IMR-90 (cell line): ENCODE measurements around the gene PITPNM3. TPM values are rescaled to one million over a fixed set of nuclear protein-coding genes. Genes with fewer than 3 reads are reported as not detected.

Experiments
- ATAC-seq: fragments of 200-7000 bp; cut with Tn5 transposase; 2 replicates; pipeline ENCODE4 v1.9.1; 2020; ENCODE audit warnings: low read depth, mild to moderate bottlenecking, moderate library complexity
- BruUV-seq: library from RNA; stranded (reverse); fragments of 400-500 nt; replicated peaks from 2 replicates; lab custom pipeline; 2021; lab: Mats Ljungman, UMichigan
- CTCF ChIA-PET: fragments of 300-600 bp; formaldehyde crosslinking; extraction: SDS; loops from one replicate; lab custom pipeline; 2021; ENCODE audit warnings: antibody characterized with exemption; lab: Yijun Ruan, JAX
- POLR2A ChIA-PET: fragments of 300-600 bp; sonication (Branson Sonifier 250); formaldehyde crosslinking; loops from one replicate; lab custom pipeline; 2022; ENCODE audit warnings: antibody characterized with exemption; ENCODE audit not compliant: unreplicated experiment; lab: Charles Lee
- DNase-seq: peaks from one replicate; pipeline ENCODE4 v3.0.0; 2013
- H2AFZ ChIP-seq: replicated peaks from 2 replicates; pipeline ENCODE3; 2013; ENCODE audit warnings: low read length, mild to moderate bottlenecking; ENCODE audit not compliant: poor library complexity
- H2AK5ac ChIP-seq: 2 replicates; pipeline ENCODE4 v1.6.1; 2013; ENCODE audit warnings: low read depth, low read length, inconsistent platforms
- H2AK9ac ChIP-seq: replicated peaks from 2 replicates; pipeline ENCODE3; 2013; ENCODE audit warnings: mild to moderate bottlenecking, low read depth, low read length, moderate library complexity; ENCODE audit not compliant: poor library complexity
- H2BK120ac ChIP-seq: 2 replicates; pipeline ENCODE4 v1.6.1; 2013; ENCODE audit warnings: low read depth, low read length, inconsistent platforms
- H2BK15ac ChIP-seq: 3 replicates; pipeline ENCODE4 v1.6.1; 2013; ENCODE audit warnings: low read depth, low read length, inconsistent platforms
- H2BK20ac ChIP-seq: 2 replicates; pipeline ENCODE4 v1.6.1; 2013; ENCODE audit warnings: low read depth, mild to moderate bottlenecking, inconsistent platforms, low read length, moderate library complexity
- H2BK5ac ChIP-seq: 2 replicates; pipeline ENCODE4 v1.6.1; 2013; ENCODE audit warnings: mild to moderate bottlenecking, low read depth, low read length, inconsistent platforms; ENCODE audit not compliant: poor library complexity, severe bottlenecking
- H3K14ac ChIP-seq: replicated peaks from 2 replicates; pipeline ENCODE4 v1.6.1; 2013; ENCODE audit warnings: low read depth, low read length, inconsistent platforms
- H3K18ac ChIP-seq: 2 replicates; pipeline ENCODE4 v1.6.1; 2013; ENCODE audit warnings: low read depth, low read length, control low read depth
- H3K23ac ChIP-seq: 2 replicates; pipeline ENCODE4 v1.6.1; 2013; ENCODE audit warnings: low read depth, low read length, inconsistent platforms
- H3K27ac ChIP-seq: 2 replicates; pipeline ENCODE4 v1.5.1; 2013; ENCODE audit warnings: mild to moderate bottlenecking, control low read depth, low read length; ENCODE audit not compliant: insufficient read depth
- H3K27me3 ChIP-seq: 2 replicates; pipeline ENCODE4 v1.6.1; 2013; ENCODE audit warnings: low read length; ENCODE audit not compliant: control insufficient read depth, insufficient read depth
- H3K36me3 ChIP-seq: 2 replicates; pipeline ENCODE4 v1.6.1; 2013; ENCODE audit warnings: low read length, mixed read lengths; ENCODE audit not compliant: control insufficient read depth, insufficient read depth
- H3K4ac ChIP-seq: 2 replicates; pipeline ENCODE4 v1.6.1; 2013; ENCODE audit warnings: low read depth, low read length, inconsistent platforms
- H3K4me1 ChIP-seq: 2 replicates; pipeline ENCODE4 v1.6.1; 2013; ENCODE audit warnings: low read length, mixed read lengths; ENCODE audit not compliant: control insufficient read depth, insufficient read depth
- H3K4me2 ChIP-seq: 2 replicates; pipeline ENCODE4 v1.6.1; 2013; ENCODE audit warnings: low read depth, mild to moderate bottlenecking, control low read depth, low read length, moderate library complexity
- H3K4me3 ChIP-seq: 2 replicates; pipeline ENCODE4 v1.5.1; 2013; ENCODE audit warnings: low read depth, mild to moderate bottlenecking, control low read depth, low read length, moderate library complexity; ENCODE audit not compliant: insufficient read depth
- H3K56ac ChIP-seq: 2 replicates; pipeline ENCODE4 v1.6.1; 2013; ENCODE audit warnings: low read length, inconsistent platforms; ENCODE audit not compliant: insufficient read depth; ENCODE audit errors: extremely low read depth
- H3K79me1 ChIP-seq, 2 experiments: 2 replicates each; pipeline ENCODE4 v1.6.1; 2013; ENCODE audit warnings: low read length in 2 of 2, inconsistent platforms in 1 of 2, low read depth in 1 of 2
- H3K9ac ChIP-seq: 2 replicates; pipeline ENCODE4 v1.6.1; 2013; ENCODE audit warnings: low read depth, low read length, control low read depth
- H3K9me1 ChIP-seq: 2 replicates; pipeline ENCODE4 v1.6.1; 2013; ENCODE audit warnings: low read length, inconsistent platforms; ENCODE audit not compliant: insufficient read depth
- H3K9me3 ChIP-seq: 2 replicates; pipeline ENCODE4 v1.6.1; 2013; ENCODE audit warnings: low read length; ENCODE audit not compliant: control insufficient read depth, insufficient read depth
- H4K20me1 ChIP-seq: 2 replicates; pipeline ENCODE4 v1.6.1; 2013; ENCODE audit warnings: low read length, inconsistent platforms; ENCODE audit not compliant: insufficient read depth
- H4K5ac ChIP-seq: 2 replicates; pipeline ENCODE4 v1.6.1; 2013; ENCODE audit warnings: mild to moderate bottlenecking, low read depth, low read length, control low read depth
- H4K8ac ChIP-seq, 2 experiments: 2 replicates each; pipeline ENCODE4 v1.6.1; 2013; ENCODE audit warnings: low read depth in 2 of 2, low read length in 2 of 2, control low read depth in 1 of 2, inconsistent platforms in 1 of 2
- H4K91ac ChIP-seq: 2 replicates; pipeline ENCODE4 v1.6.1; 2013; ENCODE audit warnings: low read depth, low read length, inconsistent platforms; ENCODE audit not compliant: insufficient read depth
- BHLHE40 ChIP-seq: fragments of 150-350 bp; IDR thresholded peaks from 2 replicates; pipeline ENCODE4 v1.6.1; 2016; ENCODE audit warnings: mild to moderate bottlenecking, low read depth, low read length
- CEBPB ChIP-seq: IDR thresholded peaks from 2 replicates; pipeline ENCODE4 v1.6.1; 2012; ENCODE audit warnings: low read depth, low read length, improper control_type of control experiment
- CHD1 ChIP-seq: IDR thresholded peaks from 2 replicates; pipeline ENCODE4 v1.6.1; 2012; ENCODE audit warnings: low read depth, low read length, improper control_type of control experiment
- CTCF ChIP-seq: conservative IDR thresholded peaks from 2 replicates; pipeline ENCODE4 v1.5.1; 2012; ENCODE audit warnings: mild to moderate bottlenecking, low read depth, low read length, improper control_type of control experiment
- ELK1 ChIP-seq: fragments of 150-350 bp; IDR thresholded peaks from 2 replicates; pipeline ENCODE4 v1.6.1; 2016; ENCODE audit warnings: low read depth, mild to moderate bottlenecking, low read length, moderate library complexity, borderline replicate concordance
- FOS ChIP-seq: fragments of 150-350 bp; IDR thresholded peaks from 2 replicates; pipeline ENCODE4 v1.6.1; 2016; ENCODE audit warnings: low read depth, low read length
- MAFK ChIP-seq: IDR thresholded peaks from 2 replicates; pipeline ENCODE4 v1.6.1; 2012; ENCODE audit warnings: low read depth, low read length, improper control_type of control experiment
- MAZ ChIP-seq: IDR thresholded peaks from 2 replicates; pipeline ENCODE4 v1.6.1; 2012; ENCODE audit warnings: low read depth, mild to moderate bottlenecking, low read length, improper control_type of control experiment, moderate library complexity, borderline replicate concordance
- MXI1 ChIP-seq: IDR thresholded peaks from 2 replicates; pipeline ENCODE4 v1.6.1; 2012; ENCODE audit warnings: low read depth, mild to moderate bottlenecking, low read length, moderate library complexity, borderline replicate concordance
- NFE2L2 ChIP-seq: fragments of 150-350 bp; IDR thresholded peaks from 2 replicates; pipeline ENCODE4 v1.6.1; 2016; ENCODE audit warnings: low read depth, mild to moderate bottlenecking, low read length
- POLR2A ChIP-seq: IDR thresholded peaks from 2 replicates; pipeline ENCODE4 v1.6.1; 2012; ENCODE audit warnings: mild to moderate bottlenecking, low read depth, low read length
- RAD21 ChIP-seq: IDR thresholded peaks from 2 replicates; pipeline ENCODE4 v1.6.1; 2012; ENCODE audit warnings: low read length, improper control_type of control experiment
- RCOR1 ChIP-seq: IDR thresholded peaks from 2 replicates; pipeline ENCODE4 v1.6.1; 2012; ENCODE audit warnings: mild to moderate bottlenecking, low read length, improper control_type of control experiment; ENCODE audit not compliant: insufficient replicate concordance
- RFX5 ChIP-seq: IDR thresholded peaks from 2 replicates; pipeline ENCODE4 v1.8.0; 2012; ENCODE audit warnings: low read depth, mild to moderate bottlenecking, low read length, moderate library complexity
- SMC3 ChIP-seq: fragments of 150-350 bp; IDR thresholded peaks from 2 replicates; pipeline ENCODE4 v1.6.1; 2016; ENCODE audit warnings: low read depth, mild to moderate bottlenecking, antibody characterized with exemption, low read length, moderate library complexity
- USF2 ChIP-seq: fragments of 150-350 bp; IDR thresholded peaks from 2 replicates; pipeline ENCODE4 v1.6.1; 2017; ENCODE audit warnings: mild to moderate bottlenecking, antibody characterized with exemption, low read length, low read depth
- WGBS, 2 experiments: methylation state at CpG; one replicate each; pipeline versions ENCODE4 v1.1.5 to v1.1.7; 2013; ENCODE audit warnings: missing lambda C conversion rate in 2 of 2; ENCODE audit not compliant: insufficient read length in 1 of 2; ENCODE audit errors: extremely low coverage in 2 of 2; 5-methylcytosine and 5-hydroxymethylcytosine counted together
- dilution Hi-C: fragments of 300-500 bp; cut with HindIII; formaldehyde crosslinking; loops from one replicate; pipeline ENCODE4 v1.14.3; 2018; ENCODE audit warnings: low sequenced_read_pairs; ENCODE audit not compliant: unreplicated experiment
- in situ Hi-C: fragments of 300-500 bp; cut with MboI; formaldehyde crosslinking; loops from 3 replicates; pipeline ENCODE4 v1.14.3; 2019; ENCODE audit warnings: low sequenced_read_pairs, inconsistent platforms, mixed read lengths
- intact Hi-C: fragments of 100-400 bp; cut with micrococcal nuclease; formaldehyde crosslinking; loops from 2 replicates; pipeline ENCODE4 v1.10.0; 2022
- polyA plus RNA-seq, 3 experiments: library from polyadenylated mRNA; depleted of rRNA; stranded (reverse); fragments of >200 nt; gene quantifications; 2 replicates each; pipeline ENCODE4 v1.2.3, GENCODE V29; 2012; ENCODE audit warnings: low replicate concordance in 1 of 3
- total RNA-seq: library from RNA; depleted of rRNA; stranded (reverse); fragments of >200 nt; gene quantifications from 2 replicates; pipeline ENCODE4 v1.2.3, GENCODE V29; 2012

PITPNM3 gene
- total and polyA plus RNA-seq, 2 of the 4 experiments (the other 2 are of a cell fraction): 0.54 to 1.7 TPM

- no TSS peak for BruUV-seq
- no peaks in the 10 kb centered on the region for H4K20me1 ChIP-seq
- no peak overlapping the region for H3K56ac ChIP-seq
- H3K4me3 ChIP-seq: no peak overlapping the region
- no peak overlapping the region for H3K23ac ChIP-seq
- no peak overlapping the region for H2AK9ac ChIP-seq
- H3K18ac ChIP-seq: no peak overlapping the region
- DNase-seq (no peak), ATAC-seq (no peak)
- no peak overlapping the region for H3K4me2 ChIP-seq
- H3K4me1 ChIP-seq: no peaks in the 10 kb centered on the region
- no peak overlapping the region for H2BK120ac ChIP-seq
- no peak overlapping the region for H3K27ac ChIP-seq
- H3K14ac ChIP-seq: no peak overlapping the region
- ChIA-PET CTCF (no interaction called here), POLR2A (no interaction called here)
- H2BK20ac ChIP-seq: no peak overlapping the region
- no peaks in the 10 kb centered on the region for H3K9me3 ChIP-seq
- H3K4ac ChIP-seq: no peak overlapping the region
- H3K36me3 ChIP-seq: no peaks in the 10 kb centered on the region
- no peak overlapping the region for H2AFZ ChIP-seq
- H2BK5ac ChIP-seq: no peak overlapping the region
- no peaks in the 10 kb centered on the region for H3K27me3 ChIP-seq
- dilution Hi-C loops (no loop called here), in situ Hi-C loops (no loop called here), intact Hi-C loops (no loop called here)
- H2AK5ac ChIP-seq: no peak overlapping the region
- H4K91ac ChIP-seq: no peak overlapping the region
- H3K79me1 ChIP-seq: no peaks in the 10 kb centered on the region
- TF ChIP-seq FOS (no peak), MXI1 (no peak), ELK1 (no peak), CHD1 (no peak), RAD21 (no peak), CEBPB (no peak), BHLHE40 (no peak), POLR2A (no peak), RCOR1 (no peak), MAZ (no peak), CTCF (no peak), RFX5 (no peak), NFE2L2 (no peak), USF2 (no peak), SMC3 (no peak), MAFK (no peak)
- H3K9ac ChIP-seq: no peak overlapping the region
- 42% methylated on average over 2 of the region's 3 CpGs; no CpG with 5 or more reads in 1 of the 2 experiments for WGBS, 2 experiments
- H3K9me1 ChIP-seq: 0 out of 2 replicates have a peak, but pooled peaks cover 4% of the 10 kb centered on the region
- no peak overlapping the region for H4K5ac ChIP-seq
- H4K8ac ChIP-seq: no peak overlapping the region
- no peak overlapping the region for H2BK15ac ChIP-seq
Observed at GRCh38 chr17:6528557-6528956, 27.8 kb downstream of the PITPNM3 start.
